IPS-NIHi7 (cell line): ENCODE data around the gene DTNBP1.

Source experiments
- DNase-seq: peaks from one replicate; pipeline ENCODE4 v3.0.0; 2012; ENCODE audit warnings: mixed read lengths; ENCODE audit errors: extremely low spot score

DTNBP1 gene

GRCh38 chr6:15515226-15515625 lies 147.6 kb downstream of the DTNBP1 start:
- DNase-seq, result no peak

- no peak for DNase-seq
Measured at GRCh38 chr6:15513801-15514711, 148.8 kb downstream of the DTNBP1 start.

GRCh38 chr6:15513131-15513771 lies 149.6 kb downstream of the DTNBP1 start:
- DNase-seq, result no peak

GRCh38 chr6:15512721-15513120 lies 150.1 kb downstream of the DTNBP1 start:
- DNase-seq, result no peak

GRCh38 chr6:15512126-15512525 lies 150.7 kb downstream of the DTNBP1 start:
- no peak for DNase-seq

- DNase-seq, result no peak
Measured at GRCh38 chr6:15511248-15512125, 151.3 kb downstream of the DTNBP1 start.

- DNase-seq, result no peak
Measured at GRCh38 chr6:15510536-15511247, 152.1 kb downstream of the DTNBP1 start.

GRCh38 chr6:15510121-15510520 lies 152.7 kb downstream of the DTNBP1 start:
- no peak for DNase-seq

- no peak for DNase-seq
Measured at GRCh38 chr6:15509335-15509933, 153.4 kb downstream of the DTNBP1 start.

- no peak for DNase-seq
Measured at GRCh38 chr6:15508931-15509330, 153.9 kb downstream of the DTNBP1 start.

GRCh38 chr6:15508441-15508871 lies 154.4 kb downstream of the DTNBP1 start:
- DNase-seq, result no peak

- DNase-seq, result no peak
Measured at GRCh38 chr6:15507746-15508145, 155.1 kb downstream of the DTNBP1 start.

GRCh38 chr6:15507221-15507620 lies 155.6 kb downstream of the DTNBP1 start:
- no peak for DNase-seq

GRCh38 chr6:15506066-15506465 lies 156.8 kb downstream of the DTNBP1 start:
- no peak for DNase-seq

GRCh38 chr6:15505463-15505918 lies 157.3 kb downstream of the DTNBP1 start:
- no peak for DNase-seq

GRCh38 chr6:15504581-15505350 lies 158.1 kb downstream of the DTNBP1 start:
- DNase-seq, result no peak

GRCh38 chr6:15504040-15504495 lies 158.8 kb downstream of the DTNBP1 start:
- DNase-seq, result no peak

GRCh38 chr6:15503346-15503680 lies 159.5 kb downstream of the DTNBP1 start:
- no peak for DNase-seq

GRCh38 chr6:15502446-15503345 lies 160.1 kb downstream of the DTNBP1 start:
- DNase-seq, result no peak
